Measurements from ENCODE around the gene STX3.

- TF ChIP-seq, protein P1, sequence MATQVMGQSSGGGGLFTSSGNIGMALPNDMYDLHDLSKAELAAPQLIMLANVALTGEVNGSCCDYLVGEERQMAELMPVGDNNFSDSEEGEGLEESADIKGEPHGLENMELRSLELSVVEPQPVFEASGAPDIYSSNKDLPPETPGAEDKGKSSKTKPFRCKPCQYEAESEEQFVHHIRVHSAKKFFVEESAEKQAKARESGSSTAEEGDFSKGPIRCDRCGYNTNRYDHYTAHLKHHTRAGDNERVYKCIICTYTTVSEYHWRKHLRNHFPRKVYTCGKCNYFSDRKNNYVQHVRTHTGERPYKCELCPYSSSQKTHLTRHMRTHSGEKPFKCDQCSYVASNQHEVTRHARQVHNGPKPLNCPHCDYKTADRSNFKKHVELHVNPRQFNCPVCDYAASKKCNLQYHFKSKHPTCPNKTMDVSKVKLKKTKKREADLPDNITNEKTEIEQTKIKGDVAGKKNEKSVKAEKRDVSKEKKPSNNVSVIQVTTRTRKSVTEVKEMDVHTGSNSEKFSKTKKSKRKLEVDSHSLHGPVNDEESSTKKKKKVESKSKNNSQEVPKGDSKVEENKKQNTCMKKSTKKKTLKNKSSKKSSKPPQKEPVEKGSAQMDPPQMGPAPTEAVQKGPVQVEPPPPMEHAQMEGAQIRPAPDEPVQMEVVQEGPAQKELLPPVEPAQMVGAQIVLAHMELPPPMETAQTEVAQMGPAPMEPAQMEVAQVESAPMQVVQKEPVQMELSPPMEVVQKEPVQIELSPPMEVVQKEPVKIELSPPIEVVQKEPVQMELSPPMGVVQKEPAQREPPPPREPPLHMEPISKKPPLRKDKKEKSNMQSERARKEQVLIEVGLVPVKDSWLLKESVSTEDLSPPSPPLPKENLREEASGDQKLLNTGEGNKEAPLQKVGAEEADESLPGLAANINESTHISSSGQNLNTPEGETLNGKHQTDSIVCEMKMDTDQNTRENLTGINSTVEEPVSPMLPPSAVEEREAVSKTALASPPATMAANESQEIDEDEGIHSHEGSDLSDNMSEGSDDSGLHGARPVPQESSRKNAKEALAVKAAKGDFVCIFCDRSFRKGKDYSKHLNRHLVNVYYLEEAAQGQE (IDR thresholded peaks at IDR 0.05), result no peak
- TF ChIP-seq SP1 (IDR thresholded peaks at IDR 0.05), result no peak
- no peak for TF ChIP-seq YY1 (IDR thresholded peaks at IDR 0.05)
- no peak for TF ChIP-seq JUND (IDR thresholded peaks at IDR 0.05)
- TF ChIP-seq, protein P2, sequence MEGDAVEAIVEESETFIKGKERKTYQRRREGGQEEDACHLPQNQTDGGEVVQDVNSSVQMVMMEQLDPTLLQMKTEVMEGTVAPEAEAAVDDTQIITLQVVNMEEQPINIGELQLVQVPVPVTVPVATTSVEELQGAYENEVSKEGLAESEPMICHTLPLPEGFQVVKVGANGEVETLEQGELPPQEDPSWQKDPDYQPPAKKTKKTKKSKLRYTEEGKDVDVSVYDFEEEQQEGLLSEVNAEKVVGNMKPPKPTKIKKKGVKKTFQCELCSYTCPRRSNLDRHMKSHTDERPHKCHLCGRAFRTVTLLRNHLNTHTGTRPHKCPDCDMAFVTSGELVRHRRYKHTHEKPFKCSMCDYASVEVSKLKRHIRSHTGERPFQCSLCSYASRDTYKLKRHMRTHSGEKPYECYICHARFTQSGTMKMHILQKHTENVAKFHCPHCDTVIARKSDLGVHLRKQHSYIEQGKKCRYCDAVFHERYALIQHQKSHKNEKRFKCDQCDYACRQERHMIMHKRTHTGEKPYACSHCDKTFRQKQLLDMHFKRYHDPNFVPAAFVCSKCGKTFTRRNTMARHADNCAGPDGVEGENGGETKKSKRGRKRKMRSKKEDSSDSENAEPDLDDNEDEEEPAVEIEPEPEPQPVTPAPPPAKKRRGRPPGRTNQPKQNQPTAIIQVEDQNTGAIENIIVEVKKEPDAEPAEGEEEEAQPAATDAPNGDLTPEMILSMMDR (IDR thresholded peaks at IDR 0.05; ENCODE audit: low read depth, low read length, missing input control), result no peak
- TF ChIP-seq EGR1 (IDR thresholded peaks at IDR 0.05; ENCODE audit: low read depth in 2 of 2), result no peak
Measured at GRCh38 chr11:59771605-59772004, 16.4 kb downstream of the STX3 start.
